ENCODE data around the gene ZNF230. TPM values are rescaled to one million over a fixed set of nuclear protein-coding genes. Genes with fewer than 3 reads are reported as not detected.

Gene ZNF230
- total RNA-seq = 3.8 TPM
- 1 to 10 TPM; 2.3 to 3.3 (median 2.6) TPM for polyA plus RNA-seq (ENCODE audit: insufficient read depth in 1 of 8, insufficient read length in 8 of 8, low replicate concordance in 1 of 8)
- long read RNA-seq, donor 1 = 0 reads
- long read RNA-seq, donor 2 = 0 reads
- long read RNA-seq, donor 3, full-length matches to known transcripts = 1 of 1 reads
- long read RNA-seq, donor 3, partial matches to known transcripts = 0 of 1 reads
- long read RNA-seq, donor 3, other reads (novel, unspliced or antisense) = 0 of 1 reads
- long read RNA-seq, donor 4 = 0 reads
- long read RNA-seq, donor 5 = 0 reads
- long read RNA-seq, donor 6, full-length matches to known transcripts = 2 of 2 reads
- long read RNA-seq, donor 6, partial matches to known transcripts = 0 of 2 reads
- long read RNA-seq, donor 6, other reads (novel, unspliced or antisense) = 0 of 2 reads
- long read RNA-seq, donor 7 = 0 reads
- long read RNA-seq, donor 8, partial matches to known transcripts = 0 of 1 reads
- long read RNA-seq, donor 8, other reads (novel, unspliced or antisense) = 0 of 1 reads
- long read RNA-seq, donor 9 = 0 reads
- long read RNA-seq, donor 10, full-length matches to known transcripts = 4 of 4 reads
- long read RNA-seq, donor 10, partial matches to known transcripts = 0 of 4 reads
- long read RNA-seq, donor 10, other reads (novel, unspliced or antisense) = 0 of 4 reads
- long read RNA-seq, donor 11, full-length matches to known transcripts = 1 of 1 reads
- long read RNA-seq, donor 11, partial matches to known transcripts = 0 of 1 reads
- long read RNA-seq, donor 11, other reads (novel, unspliced or antisense) = 0 of 1 reads

GRCh38 chr19:44002566-44003460 is at the start of gene ZNF230:
Gene ZNF230, plus strand, starts transcription at chr19:44002957. Its CDS starts 4,122 bp downstream, at chr19:44007079.
- peaks cover 9% of the 10 kb centered on the region for H3K4me1 ChIP-seq (ENCODE audit: control insufficient read depth, insufficient read depth, low read length)
- H3K27me3 ChIP-seq (ENCODE audit: control insufficient read depth, insufficient read depth, low read length) = no peaks in the 10 kb centered on the region
- WGBS (ENCODE audit: insufficient coverage) = 0% methylated on average over 37 of the region's 48 CpGs
- H3K4me3 ChIP-seq (ENCODE audit: low read length) = peak within 1 kb of the TSS; percentile 67
- H3K9me3 ChIP-seq (replicated peaks; ENCODE audit: control insufficient read depth, low read depth, low read length) = peaks cover 16% of the 10 kb centered on the region
- peaks cover 11% of the 10 kb centered on the region for H3K36me3 ChIP-seq (ENCODE audit: control insufficient read depth, insufficient read depth, low read length)
- DNase-seq = peak; percentile 99
- peak within 1 kb of the TSS; percentile 77 for H3K27ac ChIP-seq (ENCODE audit: low read length)

GRCh38 chr19:43956827-43957226 is 45.9 kb upstream of the ZNF230 start:
- Histone ChIP-seq H3K4me3 (ENCODE audit: low read length) (no peak overlapping the region), H3K4me1 (ENCODE audit: control insufficient read depth, insufficient read depth, low read length) (no peaks in the 10 kb centered on the region), H3K36me3 (ENCODE audit: control insufficient read depth, insufficient read depth, low read length) (peaks cover 3% of the 10 kb centered on the region), H3K9me3 (replicated peaks; ENCODE audit: control insufficient read depth, low read depth, low read length) (peaks cover 44% of the 10 kb centered on the region), H3K27me3 (ENCODE audit: control insufficient read depth, insufficient read depth, low read length) (no peaks in the 10 kb centered on the region), H3K27ac (ENCODE audit: low read length) (no peak overlapping the region)
- WGBS (ENCODE audit: insufficient coverage) = 71% methylated on average over 1 of the region's 3 CpGs
- DNase-seq = no peak

DNA sequence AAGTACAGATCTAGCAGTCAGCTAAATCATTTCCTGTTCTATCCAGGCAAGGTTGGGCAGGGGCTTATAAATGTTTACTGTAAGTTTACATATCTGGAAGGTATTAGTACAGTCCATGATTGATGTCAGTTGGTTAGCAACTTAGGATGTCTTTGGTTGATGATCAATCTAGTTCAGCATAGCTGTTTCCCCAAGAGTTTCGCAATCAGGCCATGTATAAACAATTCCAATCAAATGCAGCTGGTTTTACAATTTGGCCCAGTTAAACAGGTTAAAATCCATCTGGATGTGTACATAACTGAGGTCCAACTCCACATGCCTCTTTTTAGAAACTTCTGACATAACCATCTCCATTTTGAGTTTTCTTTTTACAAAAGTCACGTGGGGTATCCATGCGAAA is 44.9 kb upstream of the ZNF230 start:
- H3K4me3 ChIP-seq (ENCODE audit: low read length) = no peak overlapping the region
- DNase-seq = no peak
- H3K36me3 ChIP-seq (ENCODE audit: control insufficient read depth, insufficient read depth, low read length) = peaks cover 3% of the 10 kb centered on the region
- peaks cover 47% of the 10 kb centered on the region for H3K9me3 ChIP-seq (replicated peaks; ENCODE audit: control insufficient read depth, low read depth, low read length)
- no peak overlapping the region for H3K27ac ChIP-seq (ENCODE audit: low read length)
- WGBS (ENCODE audit: insufficient coverage) = 100% methylated on average over 3 of the region's 3 CpGs
- no peaks in the 10 kb centered on the region for H3K4me1 ChIP-seq (ENCODE audit: control insufficient read depth, insufficient read depth, low read length)
- H3K27me3 ChIP-seq (ENCODE audit: control insufficient read depth, insufficient read depth, low read length) = no peaks in the 10 kb centered on the region

GRCh38 chr19:43960411-43960810 is 42.3 kb upstream of the ZNF230 start:
- Histone ChIP-seq H3K4me1 (ENCODE audit: control insufficient read depth, insufficient read depth, low read length) (no peaks in the 10 kb centered on the region), H3K4me3 (ENCODE audit: low read length) (no peak overlapping the region), H3K9me3 (replicated peaks; ENCODE audit: control insufficient read depth, low read depth, low read length) (peaks cover 54% of the 10 kb centered on the region), H3K27ac (ENCODE audit: low read length) (no peak overlapping the region), H3K36me3 (ENCODE audit: control insufficient read depth, insufficient read depth, low read length) (peaks cover 14% of the 10 kb centered on the region), H3K27me3 (ENCODE audit: control insufficient read depth, insufficient read depth, low read length) (no peaks in the 10 kb centered on the region)
- 100% methylated on average over 2 of the region's 4 CpGs for WGBS (ENCODE audit: insufficient coverage)
- DNase-seq = no peak

- no peak for DNase-seq
- Histone ChIP-seq H3K27me3 (ENCODE audit: control insufficient read depth, insufficient read depth, low read length) (no peaks in the 10 kb centered on the region), H3K4me1 (ENCODE audit: control insufficient read depth, insufficient read depth, low read length) (no peaks in the 10 kb centered on the region), H3K27ac (ENCODE audit: low read length) (no peak overlapping the region), H3K4me3 (ENCODE audit: low read length) (no peak overlapping the region), H3K36me3 (ENCODE audit: control insufficient read depth, insufficient read depth, low read length) (peaks cover 57% of the 10 kb centered on the region), H3K9me3 (replicated peaks; ENCODE audit: control insufficient read depth, low read depth, low read length) (peaks cover 78% of the 10 kb centered on the region)
- 100% methylated on average over 1 of the region's 3 CpGs for WGBS (ENCODE audit: insufficient coverage)
These were observed 36.6 kb upstream of the ZNF230 start for GRCh38 chr19:43966079-43966694.

GRCh38 chr19:43976732-43977131 is 26.0 kb upstream of the ZNF230 start:
- H3K27ac ChIP-seq (ENCODE audit: low read length) = no peak overlapping the region
- H3K4me1 ChIP-seq (ENCODE audit: control insufficient read depth, insufficient read depth, low read length) = no peaks in the 10 kb centered on the region
- no peak for DNase-seq
- H3K36me3 ChIP-seq (ENCODE audit: control insufficient read depth, insufficient read depth, low read length) = no peaks in the 10 kb centered on the region
- H3K9me3 ChIP-seq (replicated peaks; ENCODE audit: control insufficient read depth, low read depth, low read length) = peaks cover 67% of the 10 kb centered on the region
- no peaks in the 10 kb centered on the region for H3K27me3 ChIP-seq (ENCODE audit: control insufficient read depth, insufficient read depth, low read length)
- WGBS (ENCODE audit: insufficient coverage) = no CpG with 5 or more reads among the region's 1 CpG
- no peak overlapping the region for H3K4me3 ChIP-seq (ENCODE audit: low read length)

- Histone ChIP-seq H3K4me1 (ENCODE audit: control insufficient read depth, insufficient read depth, low read length) (peaks cover 5% of the 10 kb centered on the region), H3K4me3 (ENCODE audit: low read length) (peak overlapping the region; percentile 90), H3K36me3 (ENCODE audit: control insufficient read depth, insufficient read depth, low read length) (peaks cover 3% of the 10 kb centered on the region), H3K27ac (ENCODE audit: low read length) (no peak overlapping the region), H3K9me3 (replicated peaks; ENCODE audit: control insufficient read depth, low read depth, low read length) (peaks cover 10% of the 10 kb centered on the region), H3K27me3 (ENCODE audit: control insufficient read depth, insufficient read depth, low read length) (no peaks in the 10 kb centered on the region)
- WGBS (ENCODE audit: insufficient coverage) = no CpG with 5 or more reads among the region's 2 CpGs
- DNase-seq = no peak
These were observed 19.2 kb upstream of the ZNF230 start for GRCh38 chr19:43983544-43983911.

DNA sequence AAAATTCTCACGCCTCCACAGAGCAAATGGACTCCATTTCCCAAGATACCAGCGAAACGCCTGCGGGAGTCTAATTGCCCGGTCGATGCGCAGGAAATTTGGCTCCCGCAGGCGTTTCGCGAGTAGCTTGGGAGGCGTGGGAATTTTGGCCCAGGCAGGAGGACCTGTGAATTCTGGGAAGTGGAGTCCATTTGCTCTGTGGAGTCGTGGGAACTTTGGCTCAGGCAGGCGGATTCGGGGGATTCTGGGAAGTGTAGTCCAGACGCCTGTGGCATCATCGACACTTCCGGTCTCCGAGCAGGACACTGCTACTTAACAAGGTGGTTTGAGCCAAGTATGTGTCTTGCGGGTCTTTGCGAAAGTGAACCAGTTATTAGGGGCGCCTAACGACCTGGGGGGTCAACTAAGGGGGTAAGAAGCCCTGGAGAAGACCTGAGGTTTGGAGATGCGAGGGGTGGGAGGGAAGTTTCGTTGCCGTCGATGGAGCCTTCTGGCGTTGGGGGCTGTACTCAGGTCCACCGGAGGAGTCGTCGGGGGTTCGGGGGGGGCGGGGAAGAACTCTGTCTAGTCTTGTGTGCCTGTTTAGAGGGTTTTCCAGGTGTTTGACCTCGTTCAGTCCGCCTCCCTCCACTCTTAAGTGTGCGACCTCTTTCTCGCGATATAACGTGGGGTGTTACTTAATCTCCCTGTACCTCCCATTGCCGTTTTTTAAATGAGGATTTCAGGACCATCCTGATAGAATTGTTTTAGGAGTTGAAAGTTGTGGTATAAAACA is 18.7 kb upstream of the ZNF230 start, which contains the start of gene ZNF155:
TSS of gene ZNF155 (plus strand) at position 277 of the 775 bp plus-strand sequence. CDS start 4,356 bp downstream, outside the sequence.
- Histone ChIP-seq H3K9me3 (replicated peaks; ENCODE audit: control insufficient read depth, low read depth, low read length) (peaks cover 9% of the 10 kb centered on the region), H3K4me3 (ENCODE audit: low read length) (peak within 1 kb of the TSS; percentile 90)
- under 1% methylated on average over 20 of the region's 40 CpGs for WGBS (ENCODE audit: insufficient coverage)

GRCh38 chr19:43984687-43985000 is 18.1 kb upstream of the ZNF230 start:
- DNase-seq = no peak
- Histone ChIP-seq H3K27ac (ENCODE audit: low read length) (peak overlapping the region; percentile 91), H3K4me3 (ENCODE audit: low read length) (peak overlapping the region; percentile 90), H3K27me3 (ENCODE audit: control insufficient read depth, insufficient read depth, low read length) (no peaks in the 10 kb centered on the region), H3K9me3 (replicated peaks; ENCODE audit: control insufficient read depth, low read depth, low read length) (peaks cover 3% of the 10 kb centered on the region), H3K36me3 (ENCODE audit: control insufficient read depth, insufficient read depth, low read length) (peaks cover 10% of the 10 kb centered on the region), H3K4me1 (ENCODE audit: control insufficient read depth, insufficient read depth, low read length) (peaks cover 5% of the 10 kb centered on the region)
- 3% methylated on average over 6 of the region's 14 CpGs for whole genome bisulfite sequencing (ENCODE audit: insufficient coverage)

More for the DNA sequence above, 18.7 kb upstream of the ZNF230 start, which contains the start of gene ZNF155:
- peak; percentile 99 for DNase-seq
- Histone ChIP-seq H3K4me1 (ENCODE audit: control insufficient read depth, insufficient read depth, low read length) (peaks cover 5% of the 10 kb centered on the region), H3K27me3 (ENCODE audit: control insufficient read depth, insufficient read depth, low read length) (no peaks in the 10 kb centered on the region), H3K27ac (ENCODE audit: low read length) (peak within 1 kb of the TSS; percentile 91), H3K36me3 (ENCODE audit: control insufficient read depth, insufficient read depth, low read length) (peaks cover 5% of the 10 kb centered on the region)

Measured in muscle of leg (tissue), 16 donors.